GM12878 (cell line): ENCODE results near the gene COBLL1. TPM values are rescaled to one million over a fixed set of nuclear protein-coding genes. Genes with fewer than 3 reads are reported as not detected.

Source experiments
- ATAC-seq: fragments of 200-7000 bp; cut with Tn5 transposase; 3 replicates; pipeline ENCODE4 v1.9.1; 2020; ENCODE audit warnings: mild to moderate bottlenecking, moderate library complexity
- BruUV-seq: library from RNA; stranded (reverse); fragments of 400-500 nt; replicated peaks from 2 replicates; lab custom pipeline; 2021; lab: Mats Ljungman, UMichigan
- CTCF ChIA-PET: fragments of 300-600 bp; sonication (Branson Sonifier 250); formaldehyde crosslinking; extraction: SDS; loops from one replicate; lab custom pipeline; 2021; ENCODE audit warnings: inconsistent platforms; lab: Yijun Ruan, JAX
- POLR2A ChIA-PET: fragments of 350-600 bp; formaldehyde crosslinking; extraction: SDS; loops from one replicate; lab custom pipeline; 2021; ENCODE audit warnings: inconsistent platforms; lab: Charles Lee
- RAD21 ChIA-PET: fragments of 300-600 bp; sonication (Branson Sonifier 250); formaldehyde crosslinking; loops from one replicate; lab custom pipeline; 2023; ENCODE audit warnings: antibody characterized with exemption; ENCODE audit not compliant: unreplicated experiment; lab: Charles Lee
- SMC1A ChIA-PET: fragments of 300-600 bp; sonication (Branson Sonifier 250); formaldehyde crosslinking; loops from one replicate; lab custom pipeline; 2023; ENCODE audit not compliant: unreplicated experiment, uncharacterized antibody; lab: Charles Lee
- DNase-seq: peaks from one replicate; pipeline ENCODE4 v3.0.0-alpha.2; 2011; ENCODE audit warnings: low read depth, low spot score
- FAIRE-seq: peaks from 3 replicates; lab custom pipeline; 2011; peaks lifted over from hg19 to GRCh38; lab: Jason Lieb, UNC
- H2AFZ ChIP-seq: 2 replicates; pipeline ENCODE4 v1.6.0; 2011; ENCODE audit warnings: low read depth, low read length, control low read depth; ENCODE audit not compliant: control insufficient read depth
- H3K27ac ChIP-seq: 2 replicates; pipeline ENCODE4 v1.5.1; 2011; ENCODE audit warnings: control low read depth; ENCODE audit not compliant: control insufficient read depth, insufficient read depth
- H3K27me3 ChIP-seq, 2 experiments: replicated peaks in 1 of 2; 2 replicates each; pipeline versions ENCODE4 v1.6.0 to v1.6.1; 2011; ENCODE audit warnings: low read length in 1 of 2; ENCODE audit not compliant: control insufficient read depth in 2 of 2, insufficient read depth in 2 of 2
- H3K36me3 ChIP-seq, 2 experiments: 2 replicates each; pipeline ENCODE4 v1.5.1; 2011; ENCODE audit warnings: low read length in 1 of 2; ENCODE audit not compliant: control insufficient read depth in 2 of 2, insufficient read depth in 2 of 2
- H3K4me1 ChIP-seq: 2 replicates; pipeline ENCODE4 v1.6.1; 2011; ENCODE audit warnings: mild to moderate bottlenecking, low read length, moderate library complexity, mixed read lengths; ENCODE audit not compliant: control insufficient read depth, insufficient read depth
- H3K4me2 ChIP-seq: 2 replicates; pipeline ENCODE4 v1.6.0; 2011; ENCODE audit warnings: control low read depth; ENCODE audit not compliant: control insufficient read depth, insufficient read depth
- H3K4me3 ChIP-seq: fragments of 200-600 bp; sonication (generic); 2 replicates; pipeline ENCODE4 v1.5.1; 2016
- H3K79me2 ChIP-seq: 2 replicates; pipeline ENCODE4 v1.6.0; 2011; ENCODE audit warnings: low read length; ENCODE audit not compliant: control insufficient read depth, insufficient read depth
- H3K9ac ChIP-seq: 2 replicates; pipeline ENCODE4 v1.8.0; 2011; ENCODE audit warnings: low read length, control low read depth, mixed read lengths; ENCODE audit not compliant: control insufficient read depth, insufficient read depth
- H3K9me3 ChIP-seq: replicated peaks from 3 replicates; pipeline ENCODE4 v1.5.1; 2011; ENCODE audit warnings: mild to moderate bottlenecking, low read length; ENCODE audit not compliant: control insufficient read depth, insufficient read depth
- H4K20me1 ChIP-seq: 2 replicates; pipeline ENCODE4 v1.6.0; 2011; ENCODE audit not compliant: control insufficient read depth, insufficient read depth
- CEBPZ ChIP-seq: fragments of 150-350 bp; IDR thresholded peaks from 2 replicates; pipeline ENCODE4 v1.6.1; 2016; ENCODE audit warnings: low read depth, low read length
- EGR1 ChIP-seq, 2 experiments: IDR thresholded peaks; 1 replicate in 1 of 2; 2 replicates in 1 of 2; pipeline ENCODE4 v1.6.1; 2011 to 2012; ENCODE audit warnings: low read depth in 2 of 2, low read length in 2 of 2, borderline replicate concordance in 1 of 2, mild to moderate bottlenecking in 1 of 2, moderate library complexity in 1 of 2
- KDM1A ChIP-seq: fragments of 200-600 bp; sonication (generic); IDR thresholded peaks from 2 replicates; pipeline ENCODE4 v1.6.1; 2016; ENCODE audit warnings: borderline replicate concordance
- PRDM15 ChIP-seq: fragments of 450-650 bp; formaldehyde crosslinking; IDR thresholded peaks from 2 replicates; pipeline ENCODE4 v1.4.0; 2020; ENCODE audit warnings: mild to moderate bottlenecking, moderate library complexity
- RELA ChIP-seq: fragments of 450-650 bp; IDR thresholded peaks from 2 replicates; pipeline ENCODE4 v1.8.0; 2014; ENCODE audit warnings: borderline replicate concordance; ENCODE audit not compliant: partially characterized antibody
- RELB ChIP-seq: fragments of 450-650 bp; IDR thresholded peaks from 2 replicates; pipeline ENCODE4 v1.6.1; 2017; ENCODE audit warnings: low read depth, mild to moderate bottlenecking, moderate library complexity
- SIN3A ChIP-seq: IDR thresholded peaks from 2 replicates; pipeline ENCODE4 v1.6.1; 2012; ENCODE audit warnings: low read depth, low read length, improper control_type of control experiment
- SP1 ChIP-seq: IDR thresholded peaks from one replicate; pipeline ENCODE4 v1.6.1; 2011; ENCODE audit warnings: low read depth, low read length
- ZNF622 ChIP-seq: fragments of 450-650 bp; IDR thresholded peaks from 2 replicates; pipeline ENCODE4 v1.6.1; 2017; ENCODE audit warnings: mild to moderate bottlenecking, inconsistent platforms
- WGBS: methylation state at CpG from one replicate; pipeline ENCODE4 v1.1.6; 2016; ENCODE audit warnings: low lambda C conversion rate; ENCODE audit not compliant: insufficient replicate concordance, insufficient coverage; ENCODE audit errors: missing lambda C conversion rate; 5-methylcytosine and 5-hydroxymethylcytosine counted together
- in situ Hi-C: fragments of 300-500 bp; cut with MboI; formaldehyde crosslinking; loops from 9 replicates; pipeline ENCODE4 v1.14.3; 2018; ENCODE audit warnings: mixed read lengths
- intact Hi-C: fragments of 100-400 bp; cut with micrococcal nuclease; formaldehyde crosslinking; loops from one replicate; pipeline ENCODE4 v1.14.2; 2022; ENCODE audit not compliant: unreplicated experiment
- polyA plus RNA-seq, 11 experiments: library from polyadenylated mRNA; depleted of rRNA in 4 of 11; unstranded in 6 of 11; stranded (reverse) in 5 of 11; fragments of >200 nt; fragmentation: Nextera tagmentation in 4 of 11; fragmentation: Illumina TruSeq in 1 of 11; extraction: Ambion mirVana in 4 of 11; extraction: Trizol in 1 of 11; gene quantifications; 1 replicate in 1 of 11; 2 replicates in 10 of 11; pipeline versions ENCODE4 v1.2.1 to v1.2.3, GENCODE V29; 2011 to 2016; ENCODE audit warnings: inconsistent platforms in 2 of 11, missing spikeins in 2 of 11, low read depth in 1 of 11
- total RNA-seq, 4 experiments: library from RNA; depleted of rRNA in 3 of 4; stranded (reverse); fragments of >200 nt in 3 of 4; fragmentation: Illumina TruSeq in 1 of 4; extraction: Trizol in 1 of 4; gene quantifications; 2 replicates each; pipeline versions ENCODE4 v1.2.1 to v1.2.3, GENCODE V29; 2013 to 2021
- TF ChIP-seq, protein P1 (sequence below): IDR thresholded peaks from 2 replicates; pipeline ENCODE4 v1.6.1; 2012; ENCODE audit warnings: low read depth, low read length, improper control_type of control experiment
- TF ChIP-seq, protein P2 (sequence below): fragments of 450-650 bp; IDR thresholded peaks from 2 replicates; pipeline ENCODE4 v1.6.1; 2016; ENCODE audit warnings: mild to moderate bottlenecking

The COBLL1 gene
- total and polyA plus RNA-seq, 10 of the 15 experiments (the other 5 are each of a cell fraction or from before 2014, with no cell fraction given): 0.46 TPM; not detected in 9

DNA sequence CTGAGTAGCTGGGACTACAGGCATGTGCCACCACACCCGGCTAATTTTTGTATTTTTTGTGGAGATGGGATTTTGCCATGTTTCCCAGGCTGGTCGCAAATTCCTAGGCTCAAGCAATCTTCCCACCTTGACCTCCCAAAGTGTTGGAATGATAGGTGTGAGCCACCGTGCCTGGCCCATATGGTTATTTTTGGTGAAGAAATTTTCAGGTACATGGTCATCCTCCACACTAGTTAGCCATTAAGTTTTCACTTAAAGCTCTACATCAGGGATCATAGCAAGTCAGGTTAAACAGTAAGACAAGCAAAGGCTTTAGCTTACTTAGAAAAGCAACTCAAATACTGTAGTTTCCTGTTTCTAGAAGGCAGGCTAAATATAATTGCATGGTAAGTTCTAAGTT, 116.1 kb downstream of the COBLL1 start:
- in situ Hi-C loops (no loop called here), intact Hi-C loops (no loop called here)
- no peak for DNase-seq
- CTCF ChIA-PET: interaction anchor here (0.6 kb wide), 1 partner anchor 13 kb away, joined by 3 read pairs; no protein-coding TSS in a partner anchor
- POLR2A ChIA-PET: no interaction called here
- no peaks in the 10 kb centered on the region; a peak in 1 of 4 replicates for H3K27me3 ChIP-seq
- H3K36me3 ChIP-seq: no peaks in the 10 kb centered on the region
- no peaks in the 10 kb centered on the region for H3K9me3 ChIP-seq
- RAD21 ChIA-PET: no interaction called here
- ATAC-seq: no peak
- no peak overlapping the region for H2AFZ ChIP-seq
- no peak for FAIRE-seq
- H3K4me2 ChIP-seq: no peak overlapping the region
- no peak overlapping the region for H3K4me3 ChIP-seq
- H3K4me1 ChIP-seq: no peaks in the 10 kb centered on the region
- BruUV-seq: no TSS peak
- SMC1A ChIA-PET: no interaction called here
- no peaks in the 10 kb centered on the region for H4K20me1 ChIP-seq
- no peaks in the 10 kb centered on the region for H3K79me2 ChIP-seq
- no peak overlapping the region for H3K27ac ChIP-seq
- WGBS: 32% methylated on average over 3 of the region's 3 CpGs
- H3K9ac ChIP-seq: no peak overlapping the region
- TF ChIP-seq SIN3A (no peak), RELA (no peak), KDM1A (no peak), ZNF622 (no peak), EGR1 (IDR thresholded peaks at IDR 0.05; ENCODE audit: borderline replicate concordance in 1 of 2, low read depth in 2 of 2, low read length in 2 of 2) (no peak), CEBPZ (no peak), SP1 (no peak), PRDM15 (CRISPR knock-in tag) (no peak), RELB (no peak)
- TF ChIP-seq, protein P1, sequence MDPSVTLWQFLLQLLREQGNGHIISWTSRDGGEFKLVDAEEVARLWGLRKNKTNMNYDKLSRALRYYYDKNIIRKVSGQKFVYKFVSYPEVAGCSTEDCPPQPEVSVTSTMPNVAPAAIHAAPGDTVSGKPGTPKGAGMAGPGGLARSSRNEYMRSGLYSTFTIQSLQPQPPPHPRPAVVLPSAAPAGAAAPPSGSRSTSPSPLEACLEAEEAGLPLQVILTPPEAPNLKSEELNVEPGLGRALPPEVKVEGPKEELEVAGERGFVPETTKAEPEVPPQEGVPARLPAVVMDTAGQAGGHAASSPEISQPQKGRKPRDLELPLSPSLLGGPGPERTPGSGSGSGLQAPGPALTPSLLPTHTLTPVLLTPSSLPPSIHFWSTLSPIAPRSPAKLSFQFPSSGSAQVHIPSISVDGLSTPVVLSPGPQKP: no peak
- TF ChIP-seq, protein P2, sequence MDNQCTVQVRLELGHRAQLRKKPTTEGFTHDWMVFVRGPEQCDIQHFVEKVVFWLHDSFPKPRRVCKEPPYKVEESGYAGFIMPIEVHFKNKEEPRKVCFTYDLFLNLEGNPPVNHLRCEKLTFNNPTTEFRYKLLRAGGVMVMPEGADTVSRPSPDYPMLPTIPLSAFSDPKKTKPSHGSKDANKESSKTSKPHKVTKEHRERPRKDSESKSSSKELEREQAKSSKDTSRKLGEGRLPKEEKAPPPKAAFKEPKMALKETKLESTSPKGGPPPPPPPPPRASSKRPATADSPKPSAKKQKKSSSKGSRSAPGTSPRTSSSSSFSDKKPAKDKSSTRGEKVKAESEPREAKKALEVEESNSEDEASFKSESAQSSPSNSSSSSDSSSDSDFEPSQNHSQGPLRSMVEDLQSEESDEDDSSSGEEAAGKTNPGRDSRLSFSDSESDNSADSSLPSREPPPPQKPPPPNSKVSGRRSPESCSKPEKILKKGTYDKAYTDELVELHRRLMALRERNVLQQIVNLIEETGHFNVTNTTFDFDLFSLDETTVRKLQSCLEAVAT: no peak
